GM23338 (cell line): Measurements from ENCODE around the gene TTC3. TPM values are rescaled to one million over a fixed set of nuclear protein-coding genes. Genes with fewer than 3 reads are reported as not detected.

ENCODE experiments used
- ATAC-seq: fragments of 200-7000 bp; cut with Tn5 transposase; 3 replicates; pipeline ENCODE4 v1.9.1; 2020
- DNase-seq: peaks from one replicate; pipeline ENCODE4 v3.0.0-alpha.2; 2015; ENCODE audit warnings: low spot score
- H2AFZ ChIP-seq: fragments of 200-600 bp; sonication (generic); 2 replicates; pipeline ENCODE4 v1.8.0; 2016; ENCODE audit warnings: antibody characterized with exemption, mild to moderate bottlenecking, moderate library complexity
- H3F3A ChIP-seq: fragments of 200-600 bp; sonication (generic); replicated peaks from 2 replicates; pipeline ENCODE4 v1.8.0; 2017; ENCODE audit warnings: antibody characterized with exemption, mixed run types, low read depth
- H3K27ac ChIP-seq: fragments of 200-600 bp; sonication (generic); 2 replicates; pipeline ENCODE4 v1.6.1; 2016; ENCODE audit warnings: low read depth
- H3K27me3 ChIP-seq: fragments of 200-600 bp; sonication (generic); 2 replicates; pipeline ENCODE4 v1.8.0; 2016; ENCODE audit warnings: mild to moderate bottlenecking, mixed run types, moderate library complexity; ENCODE audit not compliant: insufficient read depth
- H3K36me3 ChIP-seq: fragments of 200-600 bp; sonication (generic); 2 replicates; pipeline ENCODE4 v1.8.0; 2016; ENCODE audit warnings: mild to moderate bottlenecking; ENCODE audit not compliant: insufficient read depth
- H3K4me1 ChIP-seq: fragments of 200-600 bp; sonication (generic); 2 replicates; pipeline ENCODE4 v1.8.0; 2016; ENCODE audit warnings: mild to moderate bottlenecking, moderate library complexity; ENCODE audit not compliant: insufficient read depth
- H3K4me2 ChIP-seq: fragments of 200-600 bp; sonication (generic); 2 replicates; pipeline ENCODE4 v1.7.1; 2017; ENCODE audit warnings: mixed run types
- H3K4me3 ChIP-seq: fragments of 200-600 bp; sonication (generic); 2 replicates; pipeline ENCODE4 v1.6.1; 2016; ENCODE audit warnings: mixed run types
- H3K79me2 ChIP-seq: fragments of 200-600 bp; sonication (generic); replicated peaks from 2 replicates; pipeline ENCODE4 v1.8.0; 2017; ENCODE audit warnings: mild to moderate bottlenecking; ENCODE audit not compliant: insufficient read depth
- H3K9me2 ChIP-seq: fragments of 200-600 bp; sonication (generic); 2 replicates; pipeline ENCODE4 v1.8.0; 2017; ENCODE audit not compliant: insufficient read depth
- H4K20me1 ChIP-seq: fragments of 200-600 bp; sonication (generic); replicated peaks from 2 replicates; pipeline ENCODE4 v1.8.0; 2017; ENCODE audit warnings: mild to moderate bottlenecking; ENCODE audit not compliant: insufficient read depth
- H3K27ac Mint-ChIP-seq: 2 replicates; pipeline ENCODE4 v1.8.0; 2020; ENCODE audit warnings: inconsistent platforms, mild to moderate bottlenecking, moderate library complexity, mixed read lengths
- H3K27me3 Mint-ChIP-seq: 3 replicates; pipeline ENCODE4 v1.8.0; 2022; ENCODE audit warnings: low read depth, mild to moderate bottlenecking, moderate library complexity, mixed read lengths, inconsistent platforms; ENCODE audit not compliant: insufficient read depth, poor library complexity
- H3K36me3 Mint-ChIP-seq: 3 replicates; pipeline ENCODE4 v1.8.0; 2021; ENCODE audit warnings: low read depth, mild to moderate bottlenecking, inconsistent platforms, moderate library complexity, mixed read lengths
- H3K4me1 Mint-ChIP-seq: 3 replicates; pipeline ENCODE4 v1.8.0; 2020; ENCODE audit warnings: mild to moderate bottlenecking, inconsistent platforms, mixed read lengths
- H3K4me3 Mint-ChIP-seq: 3 replicates; pipeline ENCODE4 v1.8.0; 2021; ENCODE audit warnings: moderate library complexity, mild to moderate bottlenecking, inconsistent platforms, mixed read lengths
- H3K9me3 Mint-ChIP-seq: 3 replicates; pipeline ENCODE4 v1.8.0; 2020; ENCODE audit warnings: moderate library complexity, mild to moderate bottlenecking, inconsistent platforms, mixed read lengths
- CREB1 ChIP-seq: fragments of 250-450 bp; sonication (Bioruptor Pico); IDR thresholded peaks from 2 replicates; pipeline ENCODE4 v1.5.0; 2020; ENCODE audit warnings: low read depth, mild to moderate bottlenecking, moderate library complexity
- EZH2 ChIP-seq: fragments of 200-600 bp; sonication (generic); IDR thresholded peaks from one replicate; pipeline ENCODE4 v1.8.0; 2017; ENCODE audit warnings: antibody characterized with exemption, mild to moderate bottlenecking, low read depth; ENCODE audit not compliant: unreplicated experiment
- EZH2phosphoT487 ChIP-seq: fragments of 200-600 bp; sonication (generic); IDR thresholded peaks from one replicate; pipeline ENCODE4 v1.8.1; 2018; ENCODE audit warnings: antibody characterized with exemption; ENCODE audit not compliant: unreplicated experiment
- JUNB ChIP-seq: IDR thresholded peaks from one replicate; pipeline ENCODE4 v1.6.1; 2016; ENCODE audit warnings: antibody characterized with exemption; ENCODE audit not compliant: unreplicated experiment
- NANOG ChIP-seq: IDR thresholded peaks from 2 replicates; pipeline ENCODE4 v1.6.1; 2016; ENCODE audit warnings: antibody characterized with exemption, borderline replicate concordance
- POLR2AphosphoS5 ChIP-seq: IDR thresholded peaks from 2 replicates; pipeline ENCODE4 v1.6.1; 2016; ENCODE audit warnings: antibody characterized with exemption, low read depth
- REST ChIP-seq: IDR thresholded peaks from one replicate; pipeline ENCODE4 v1.6.1; 2018; ENCODE audit warnings: antibody characterized with exemption; ENCODE audit not compliant: unreplicated experiment
- STAT1 ChIP-seq: IDR thresholded peaks from one replicate; pipeline ENCODE4 v1.6.1; 2016; ENCODE audit warnings: antibody characterized with exemption; ENCODE audit not compliant: unreplicated experiment
- ZNF114 ChIP-seq: fragments of 250-450 bp; sonication (Bioruptor Pico); IDR thresholded peaks from 2 replicates; pipeline ENCODE4 v1.5.0; 2020; ENCODE audit warnings: mild to moderate bottlenecking, moderate library complexity
- ZNF331 ChIP-seq: fragments of 250-450 bp; sonication (Bioruptor Pico); IDR thresholded peaks from 2 replicates; pipeline ENCODE4 v1.5.0; 2020; ENCODE audit warnings: low read depth, mild to moderate bottlenecking, moderate library complexity
- ZNF462 ChIP-seq: fragments of 250-450 bp; sonication (Bioruptor Pico); IDR thresholded peaks from 2 replicates; pipeline ENCODE4 v1.5.0; 2020; ENCODE audit warnings: mild to moderate bottlenecking, moderate library complexity
- polyA plus RNA-seq: library from polyadenylated mRNA; unstranded; fragments of >200 nt; fragmentation: Nextera tagmentation; extraction: Ambion mirVana; gene quantifications from 2 replicates; pipeline ENCODE4 v1.2.1, GENCODE V29; 2016
- total RNA-seq: library from RNA; depleted of rRNA; stranded (reverse); fragments of >200 nt; shearing (Covaris generic); gene quantifications from 2 replicates; pipeline ENCODE4 v1.2.3, GENCODE V29; 2014
- TF ChIP-seq, protein P1 (sequence below): IDR thresholded peaks from 2 replicates; pipeline ENCODE4 v1.6.1; 2016; ENCODE audit warnings: antibody characterized with exemption
- TF ChIP-seq, protein P2 (sequence below), 2 experiments: fragments of 200-600 bp in 1 of 2; sonication (generic) in 1 of 2; conservative IDR thresholded peaks; 2 replicates each; pipeline versions ENCODE4 v1.5.1 to v1.6.1; 2016 to 2017; ENCODE audit warnings: antibody characterized with exemption in 2 of 2, low read depth in 2 of 2, mild to moderate bottlenecking in 2 of 2, moderate library complexity in 1 of 2

Gene TTC3
- total and polyA plus RNA-seq, 2 experiments from 2014 or later = 28.9 to 48.6 TPM

DNA sequence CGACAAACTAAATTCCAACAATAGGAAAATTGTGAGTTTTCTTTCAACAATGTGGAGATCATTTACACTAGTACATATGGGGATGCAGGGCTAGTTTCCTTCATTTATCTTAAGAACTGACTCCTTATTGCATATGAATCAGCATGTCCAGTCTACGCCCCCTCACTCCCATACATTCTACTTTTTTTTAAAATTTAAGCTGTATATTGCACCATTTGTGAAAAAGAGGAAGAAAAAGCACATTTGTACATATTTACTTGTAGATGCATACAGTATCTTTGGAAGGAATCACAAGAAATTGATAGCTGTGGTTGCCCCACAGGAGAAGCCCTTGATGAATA, 178.2 kb downstream of the TTC3 start:
- Histone ChIP-seq H2AFZ (no peak overlapping the region), H4K20me1 (peaks cover 13% of the 10 kb centered on the region), H3K4me2 (no peak overlapping the region), H3F3A (no peaks in the 10 kb centered on the region), H3K27me3 (no peaks in the 10 kb centered on the region), H3K4me1 (peaks cover 7% of the 10 kb centered on the region; the same call in 1 of the 2 replicates), H3K27ac (no peak overlapping the region), H3K9me2 (no peaks in the 10 kb centered on the region), H3K4me3 (no peak overlapping the region), H3K36me3 (no peaks in the 10 kb centered on the region), H3K79me2 (peaks cover 100% of the 10 kb centered on the region)
- Mint-ChIP-seq H3K9me3 (no peaks in the 10 kb centered on the region), H3K27ac (no peak overlapping the region), H3K36me3 (no peaks in the 10 kb centered on the region), H3K4me1 (peaks cover 23% of the 10 kb centered on the region), H3K27me3 (no peaks in the 10 kb centered on the region), H3K4me3 (no peak overlapping the region)
- DNase-seq (no peak), ATAC-seq (no peak)
- TF ChIP-seq JUNB (no peak), STAT1 (no peak), EZH2phosphoT487 (no peak), NANOG (no peak), REST (no peak), POLR2AphosphoS5 (no peak), CREB1 (no peak), EZH2 (no peak), ZNF331 (CRISPR knock-in tag) (no peak), ZNF462 (no peak), ZNF114 (CRISPR knock-in tag) (no peak)
- TF ChIP-seq, protein P1, sequence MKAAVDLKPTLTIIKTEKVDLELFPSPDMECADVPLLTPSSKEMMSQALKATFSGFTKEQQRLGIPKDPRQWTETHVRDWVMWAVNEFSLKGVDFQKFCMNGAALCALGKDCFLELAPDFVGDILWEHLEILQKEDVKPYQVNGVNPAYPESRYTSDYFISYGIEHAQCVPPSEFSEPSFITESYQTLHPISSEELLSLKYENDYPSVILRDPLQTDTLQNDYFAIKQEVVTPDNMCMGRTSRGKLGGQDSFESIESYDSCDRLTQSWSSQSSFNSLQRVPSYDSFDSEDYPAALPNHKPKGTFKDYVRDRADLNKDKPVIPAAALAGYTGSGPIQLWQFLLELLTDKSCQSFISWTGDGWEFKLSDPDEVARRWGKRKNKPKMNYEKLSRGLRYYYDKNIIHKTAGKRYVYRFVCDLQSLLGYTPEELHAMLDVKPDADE = no peak
- TF ChIP-seq, protein P2, sequence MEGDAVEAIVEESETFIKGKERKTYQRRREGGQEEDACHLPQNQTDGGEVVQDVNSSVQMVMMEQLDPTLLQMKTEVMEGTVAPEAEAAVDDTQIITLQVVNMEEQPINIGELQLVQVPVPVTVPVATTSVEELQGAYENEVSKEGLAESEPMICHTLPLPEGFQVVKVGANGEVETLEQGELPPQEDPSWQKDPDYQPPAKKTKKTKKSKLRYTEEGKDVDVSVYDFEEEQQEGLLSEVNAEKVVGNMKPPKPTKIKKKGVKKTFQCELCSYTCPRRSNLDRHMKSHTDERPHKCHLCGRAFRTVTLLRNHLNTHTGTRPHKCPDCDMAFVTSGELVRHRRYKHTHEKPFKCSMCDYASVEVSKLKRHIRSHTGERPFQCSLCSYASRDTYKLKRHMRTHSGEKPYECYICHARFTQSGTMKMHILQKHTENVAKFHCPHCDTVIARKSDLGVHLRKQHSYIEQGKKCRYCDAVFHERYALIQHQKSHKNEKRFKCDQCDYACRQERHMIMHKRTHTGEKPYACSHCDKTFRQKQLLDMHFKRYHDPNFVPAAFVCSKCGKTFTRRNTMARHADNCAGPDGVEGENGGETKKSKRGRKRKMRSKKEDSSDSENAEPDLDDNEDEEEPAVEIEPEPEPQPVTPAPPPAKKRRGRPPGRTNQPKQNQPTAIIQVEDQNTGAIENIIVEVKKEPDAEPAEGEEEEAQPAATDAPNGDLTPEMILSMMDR (conservative IDR thresholded peaks at IDR 0.05; ENCODE audit: low read depth in 2 of 2) = no peak
